ENCODE measurements around the gene STAP2. TPM values are rescaled to one million over a fixed set of nuclear protein-coding genes. Genes with fewer than 3 reads are reported as not detected.
"Not testable (repeated sequence)": the region's sequence is repeated elsewhere in the genome, so short reads cannot be mapped to it uniquely, and the experiment has no call there.

STAP2 gene
- total RNA-seq, 2 experiments from 2014 or later, result 1.7 to 1.8 TPM

DNA sequence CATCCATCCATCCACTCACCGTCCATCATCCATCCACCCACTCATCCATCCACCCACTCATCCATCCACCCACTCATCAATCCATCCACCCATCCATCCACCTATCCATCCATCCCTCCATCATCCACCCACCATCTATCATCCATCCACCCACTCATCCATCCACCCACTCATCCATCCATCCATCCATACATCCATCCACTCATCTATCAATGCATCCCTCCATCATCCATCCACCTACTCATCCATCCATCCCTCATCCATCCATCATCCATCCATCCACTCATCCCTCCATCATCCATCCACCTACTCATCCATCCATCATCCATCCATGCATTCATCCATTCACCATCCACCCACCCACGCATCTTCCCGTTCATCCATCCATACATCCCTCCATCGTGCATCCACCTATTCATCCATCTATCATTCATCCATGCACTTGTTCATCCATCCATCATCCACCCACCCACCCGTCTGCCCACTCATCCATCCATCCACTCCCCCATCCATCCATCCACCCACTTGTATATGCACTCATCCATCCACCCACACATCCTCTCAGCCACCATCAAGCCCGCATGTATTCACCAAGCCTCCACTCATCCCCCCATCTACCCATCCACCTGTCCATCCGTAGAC is 3.6 kb downstream of the STAP2 start:
- H3K27me3 Mint-ChIP-seq, result no peaks in the 10 kb centered on the region
- Histone ChIP-seq H3K4me1 (ENCODE audit: insufficient read depth, low read length) (peaks cover 19% of the 10 kb centered on the region), H3K4me3 (ENCODE audit: low read length) (no peak overlapping the region), H3K36me3 (ENCODE audit: insufficient read depth, low read length) (no peaks in the 10 kb centered on the region), H3K27me3 (ENCODE audit: control insufficient read depth in 1 of 2, insufficient read depth in 2 of 2, low read length in 2 of 2) (no peaks in the 10 kb centered on the region), H3K9me3 (ENCODE audit: control insufficient read depth in 1 of 2, insufficient read depth in 1 of 2, low read length in 2 of 2) (no peaks in the 10 kb centered on the region), H3K27ac (ENCODE audit: low read depth in 1 of 2, low read length in 2 of 2) (no peak overlapping the region)
- no peak for ATAC-seq (ENCODE audit: poor library complexity)
- TF ChIP-seq, protein P1, sequence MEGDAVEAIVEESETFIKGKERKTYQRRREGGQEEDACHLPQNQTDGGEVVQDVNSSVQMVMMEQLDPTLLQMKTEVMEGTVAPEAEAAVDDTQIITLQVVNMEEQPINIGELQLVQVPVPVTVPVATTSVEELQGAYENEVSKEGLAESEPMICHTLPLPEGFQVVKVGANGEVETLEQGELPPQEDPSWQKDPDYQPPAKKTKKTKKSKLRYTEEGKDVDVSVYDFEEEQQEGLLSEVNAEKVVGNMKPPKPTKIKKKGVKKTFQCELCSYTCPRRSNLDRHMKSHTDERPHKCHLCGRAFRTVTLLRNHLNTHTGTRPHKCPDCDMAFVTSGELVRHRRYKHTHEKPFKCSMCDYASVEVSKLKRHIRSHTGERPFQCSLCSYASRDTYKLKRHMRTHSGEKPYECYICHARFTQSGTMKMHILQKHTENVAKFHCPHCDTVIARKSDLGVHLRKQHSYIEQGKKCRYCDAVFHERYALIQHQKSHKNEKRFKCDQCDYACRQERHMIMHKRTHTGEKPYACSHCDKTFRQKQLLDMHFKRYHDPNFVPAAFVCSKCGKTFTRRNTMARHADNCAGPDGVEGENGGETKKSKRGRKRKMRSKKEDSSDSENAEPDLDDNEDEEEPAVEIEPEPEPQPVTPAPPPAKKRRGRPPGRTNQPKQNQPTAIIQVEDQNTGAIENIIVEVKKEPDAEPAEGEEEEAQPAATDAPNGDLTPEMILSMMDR (IDR thresholded peaks at IDR 0.05), result no peak
- peaks cover 22% of the 10 kb centered on the region for H3K4me1 Mint-ChIP-seq (ENCODE audit: low read depth)
- intact Hi-C loops (cut with DNase I, micrococcal nuclease), result no loop called here
- CTCF ChIA-PET, result no interaction called here
- H3K36me3 Mint-ChIP-seq (ENCODE audit: low read depth), result no peaks in the 10 kb centered on the region
- DNase-seq, result no peak
- peaks cover 3% of the 10 kb centered on the region for H3K9me3 Mint-ChIP-seq
- H3K27ac Mint-ChIP-seq, result no peak overlapping the region
- peak overlapping the region; percentile 12 for H3K4me3 Mint-ChIP-seq
- POLR2A ChIA-PET, result no interaction called here

DNA sequence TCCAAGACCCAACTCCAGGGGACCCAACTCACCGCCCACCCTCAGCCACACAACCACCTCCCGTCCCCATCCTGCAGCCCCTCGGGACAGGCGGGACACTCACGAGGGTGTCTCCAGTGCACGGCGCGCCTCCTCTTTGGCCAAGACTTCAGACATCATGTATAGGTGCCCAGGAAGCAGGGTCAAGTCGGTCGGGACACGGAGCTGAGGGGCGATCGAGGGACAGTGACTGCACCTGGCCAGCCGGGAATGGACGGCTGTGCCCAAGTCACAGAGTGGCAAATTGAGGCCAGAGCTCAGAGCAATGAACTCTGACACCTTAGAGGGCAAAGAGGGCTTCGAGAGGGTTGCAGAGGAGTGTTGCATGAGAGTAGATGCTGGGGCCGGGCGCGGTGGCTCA is 8.8 kb downstream of the STAP2 start:
- POLR2A ChIA-PET, result interaction anchor here (2.1 kb wide), 1 partner anchor 13 kb away, joined by 12 read pairs; the partner anchor contains the start of gene MPND
- Mint-ChIP-seq H3K27ac (peak overlapping the region; percentile 30), H3K4me1 (ENCODE audit: low read depth) (peaks cover 25% of the 10 kb centered on the region), H3K27me3 (no peaks in the 10 kb centered on the region), H3K4me3 (peak overlapping the region; percentile 34), H3K9me3 (peaks cover under 1% of the 10 kb centered on the region), H3K36me3 (ENCODE audit: low read depth) (peaks cover 4% of the 10 kb centered on the region)
- intact Hi-C loops (cut with DNase I, micrococcal nuclease), result loop anchor here in 1 of 2 experiments (5.0 kb wide), 3 partner anchors 83 to 142 kb away; partner anchors contain the start of genes HDGFL2, UBXN6 and YJU2
- TF ChIP-seq, protein P1 (IDR thresholded peaks at IDR 0.05), result no peak
- no peak for ATAC-seq (ENCODE audit: poor library complexity)
- Histone ChIP-seq H3K27me3 (ENCODE audit: control insufficient read depth in 1 of 2, insufficient read depth in 2 of 2, low read length in 2 of 2) (no peaks in the 10 kb centered on the region), H3K4me3 (ENCODE audit: low read length) (no peak overlapping the region), H3K4me1 (ENCODE audit: insufficient read depth, low read length) (peaks cover 31% of the 10 kb centered on the region), H3K36me3 (ENCODE audit: insufficient read depth, low read length) (no peaks in the 10 kb centered on the region), H3K27ac (ENCODE audit: low read depth in 1 of 2, low read length in 2 of 2) (no peak overlapping the region), H3K9me3 (ENCODE audit: control insufficient read depth in 1 of 2, insufficient read depth in 1 of 2, low read length in 2 of 2) (peaks cover 0 to 8% of the 10 kb centered on the region in 2 experiments)
- CTCF ChIA-PET, result no interaction called here
- peak in 1 of 14 experiments; percentile 44 for DNase-seq

DNA sequence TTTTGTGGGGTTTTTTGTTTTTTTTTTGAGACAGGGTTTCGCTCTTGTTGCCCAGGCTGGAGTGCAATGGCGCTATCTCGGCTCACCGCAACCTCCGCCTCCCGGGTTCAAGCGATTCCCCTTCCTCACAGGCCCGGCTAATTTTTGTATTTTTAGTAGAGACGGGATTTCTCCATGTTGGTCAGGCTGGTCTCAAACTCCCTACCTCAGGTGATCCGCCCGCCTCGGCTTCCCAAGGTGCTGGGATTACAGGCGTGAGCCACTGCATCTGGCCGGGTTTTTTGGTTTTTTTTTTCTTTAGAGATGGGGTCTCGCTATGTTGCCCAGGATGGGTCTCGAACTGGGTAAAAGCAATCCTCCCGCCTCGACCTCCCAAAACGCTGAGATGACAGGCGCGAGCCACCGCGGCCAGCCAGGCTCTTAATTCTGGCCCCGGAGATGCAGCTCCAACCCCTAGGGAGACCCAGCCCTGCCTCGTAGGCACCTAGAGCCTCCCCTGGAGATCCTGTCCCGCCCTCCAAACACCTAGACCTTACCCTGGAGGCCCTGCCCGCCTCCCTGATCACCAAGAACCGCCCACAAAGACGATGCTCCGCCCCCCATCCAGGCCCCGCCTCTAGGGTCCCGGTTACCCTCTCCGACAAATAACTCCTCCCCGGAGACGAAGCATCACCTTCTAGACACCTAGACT is 9.5 kb downstream of the STAP2 start:
- H3K36me3 ChIP-seq (ENCODE audit: insufficient read depth, low read length); H3K36me3 Mint-ChIP-seq (ENCODE audit: low read depth); H3K27me3 ChIP-seq (ENCODE audit: control insufficient read depth in 1 of 2, insufficient read depth in 2 of 2, low read length in 2 of 2); H3K27me3 Mint-ChIP-seq; CTCF ChIA-PET; H3K9me3 Mint-ChIP-seq; ATAC-seq (ENCODE audit: poor library complexity); H3K27ac ChIP-seq (ENCODE audit: low read depth in 1 of 2, low read length in 2 of 2); H3K9me3 ChIP-seq (ENCODE audit: control insufficient read depth in 1 of 2, insufficient read depth in 1 of 2, low read length in 2 of 2): not testable (repeated sequence)
- POLR2A ChIA-PET, result interaction anchor here (2.1 kb wide), 1 partner anchor 14 kb away, joined by 12 read pairs; the partner anchor contains the start of gene MPND
- peak overlapping the region; percentile 61 for H3K4me3 ChIP-seq (ENCODE audit: low read length)
- Mint-ChIP-seq H3K27ac (peak overlapping the region; percentile 86), H3K4me3 (peak overlapping the region; percentile 90), H3K4me1 (ENCODE audit: low read depth) (peaks cover 25% of the 10 kb centered on the region)
- DNase-seq, result peak in 6 of 14 experiments; percentile 9 to 62 (median 28)
- H3K4me1 ChIP-seq (ENCODE audit: insufficient read depth, low read length), result peaks cover 31% of the 10 kb centered on the region
- intact Hi-C loops (cut with DNase I, micrococcal nuclease), result loop anchor here (1.0 to 5.0 kb wide), 4 partner anchors 13 to 143 kb away; partner anchors contain the start of genes HDGFL2 (in 1 of the 2), UBXN6 (in 1 of the 2) and YJU2 (in 1 of the 2)
